Ishikawa (cell line): ENCODE results near the gene NXN.

Experiments
- EGR1 ChIP-seq: IDR thresholded peaks from 2 replicates; pipeline ENCODE4 v1.6.1; 2012
- FOXM1 ChIP-seq: IDR thresholded peaks from 2 replicates; pipeline ENCODE4 v1.6.1; 2012; ENCODE audit warnings: low read depth, borderline replicate concordance
- MAX ChIP-seq: IDR thresholded peaks from 2 replicates; pipeline ENCODE4 v1.6.1; 2012
- RAD21 ChIP-seq: IDR thresholded peaks from 2 replicates; pipeline ENCODE4 v1.6.1; 2012; ENCODE audit warnings: low read depth
- REST ChIP-seq: IDR thresholded peaks from 2 replicates; pipeline ENCODE4 v1.6.1; 2012; ENCODE audit warnings: low read depth, mild to moderate bottlenecking
- TAF1 ChIP-seq: IDR thresholded peaks from 2 replicates; pipeline ENCODE4 v1.6.1; 2012; ENCODE audit warnings: low read depth, mild to moderate bottlenecking
- TEAD4 ChIP-seq: IDR thresholded peaks from 2 replicates; pipeline ENCODE4 v1.6.1; 2012

- TF ChIP-seq TEAD4 (no peak), MAX (no peak), TAF1 (no peak), FOXM1 (no peak), RAD21 (no peak), EGR1 (no peak), REST (no peak)
These were observed 35.2 kb downstream of the NXN start for GRCh38 chr17:944266-944826.
